GM06990 (cell line): ENCODE measurements around the gene GPX2.

Source experiments
- DNase-seq: peaks from one replicate; pipeline ENCODE4 v3.0.0-alpha.2; 2011; ENCODE audit not compliant: insufficient read length; ENCODE audit errors: extremely low read depth
- H3K27me3 ChIP-seq: replicated peaks from 2 replicates; pipeline ENCODE4 v1.6.0; 2011; ENCODE audit warnings: low read length; ENCODE audit not compliant: control insufficient read depth, insufficient read depth
- H3K36me3 ChIP-seq: 2 replicates; pipeline ENCODE4 v1.5.1; 2011; ENCODE audit warnings: low read length; ENCODE audit not compliant: control insufficient read depth, insufficient read depth
- H3K4me3 ChIP-seq: replicated peaks from 2 replicates; pipeline ENCODE4 v1.5.1; 2011; ENCODE audit warnings: low read depth, mild to moderate bottlenecking, control low read depth, low read length
- CTCF ChIP-seq: IDR thresholded peaks from 2 replicates; pipeline ENCODE4 v1.5.1; 2011; ENCODE audit warnings: low read length, control low read depth, mild to moderate bottlenecking, inconsistent platforms; ENCODE audit not compliant: insufficient read depth, poor library complexity, severe bottlenecking

GPX2 gene

DNA sequence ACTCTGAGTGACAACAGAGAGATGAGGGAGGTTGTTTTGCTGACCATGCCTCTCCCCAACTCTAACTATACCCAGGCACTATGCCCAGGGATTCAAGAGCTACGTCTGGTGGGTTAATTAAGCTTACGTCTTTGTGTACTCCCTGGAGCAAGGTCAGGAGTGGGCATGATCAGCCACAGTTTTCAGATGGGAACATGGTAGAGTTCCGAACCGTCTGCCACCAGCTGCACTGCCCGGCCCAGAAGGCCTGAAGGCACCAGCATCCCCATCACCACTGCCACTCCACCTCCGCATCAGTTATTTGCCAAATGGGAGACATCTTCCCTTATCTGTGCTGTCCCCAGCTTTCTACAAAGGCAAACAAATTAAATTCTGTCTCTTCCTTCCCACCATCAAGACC, 11.1 kb upstream of the GPX2 start:
- no peaks in the 10 kb centered on the region for H3K27me3 ChIP-seq
- no peak for DNase-seq
- H3K4me3 ChIP-seq: no peak overlapping the region
- no peaks in the 10 kb centered on the region; the same call in 1 of the 2 replicates for H3K36me3 ChIP-seq
- no peak for TF ChIP-seq CTCF

- H3K36me3 ChIP-seq: no peaks in the 10 kb centered on the region; the same call in 1 of the 2 replicates
- H3K27me3 ChIP-seq: no peaks in the 10 kb centered on the region
- no peak for DNase-seq
- H3K4me3 ChIP-seq: no peak overlapping the region
- no peak for TF ChIP-seq CTCF
Observed at GRCh38 chr14:64953310-64953654, 10.7 kb upstream of the GPX2 start.

DNA sequence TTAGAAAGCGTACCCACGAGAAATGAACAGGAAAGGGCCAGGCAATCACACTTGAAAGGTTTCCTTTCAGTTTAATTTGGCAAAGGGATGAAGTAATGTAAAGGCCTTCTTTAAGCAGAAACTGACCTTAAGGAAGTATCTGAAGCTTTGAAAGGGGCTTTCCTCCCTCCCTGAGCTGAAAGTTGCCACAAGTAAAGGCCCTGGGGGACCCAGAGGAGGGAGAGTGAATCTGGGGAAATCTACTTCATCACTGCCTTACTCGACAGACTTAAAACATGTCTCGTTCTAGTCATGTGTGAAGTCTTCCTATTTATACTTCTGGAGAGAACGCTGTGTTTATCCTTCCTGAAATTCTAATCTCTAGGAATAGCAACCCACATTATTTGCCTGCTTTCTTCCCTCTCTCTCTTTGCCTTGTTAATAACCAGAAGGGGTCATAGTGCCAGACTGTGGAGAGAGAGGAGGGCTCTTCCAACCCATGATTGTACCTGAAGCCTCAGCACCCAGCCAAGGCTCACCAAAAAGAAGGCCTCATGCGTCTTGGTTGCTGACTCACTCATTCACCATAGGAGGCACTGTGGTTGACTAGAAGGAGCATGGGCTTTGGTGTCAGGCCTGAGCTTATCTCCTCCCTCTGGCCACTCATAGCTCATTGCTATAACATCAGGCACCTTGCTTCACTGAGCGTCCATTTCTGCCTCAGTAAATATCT, 10.2 kb upstream of the GPX2 start:
- TF ChIP-seq CTCF: peak; percentile 44
- H3K27me3 ChIP-seq: no peaks in the 10 kb centered on the region
- peak; percentile 26 for DNase-seq
- no peaks in the 10 kb centered on the region; the same call in 1 of the 2 replicates for H3K36me3 ChIP-seq
- no peak overlapping the region for H3K4me3 ChIP-seq

GRCh38 chr14:64951724-64952123, 9.2 kb upstream of the GPX2 start:
- H3K36me3 ChIP-seq: no peaks in the 10 kb centered on the region; the same call in 1 of the 2 replicates

GRCh38 chr14:64951291-64951690, 8.7 kb upstream of the GPX2 start:
- Histone ChIP-seq H3K36me3 (no peaks in the 10 kb centered on the region; the same call in 1 of the 2 replicates), H3K4me3 (no peak overlapping the region), H3K27me3 (no peaks in the 10 kb centered on the region)
- no peak for TF ChIP-seq CTCF
- DNase-seq: no peak

More at GRCh38 chr14:64951724-64952123, 9.2 kb upstream of the GPX2 start:
- TF ChIP-seq CTCF: no peak
- H3K4me3 ChIP-seq: no peak overlapping the region
- H3K27me3 ChIP-seq: no peaks in the 10 kb centered on the region
- no peak for DNase-seq

DNA sequence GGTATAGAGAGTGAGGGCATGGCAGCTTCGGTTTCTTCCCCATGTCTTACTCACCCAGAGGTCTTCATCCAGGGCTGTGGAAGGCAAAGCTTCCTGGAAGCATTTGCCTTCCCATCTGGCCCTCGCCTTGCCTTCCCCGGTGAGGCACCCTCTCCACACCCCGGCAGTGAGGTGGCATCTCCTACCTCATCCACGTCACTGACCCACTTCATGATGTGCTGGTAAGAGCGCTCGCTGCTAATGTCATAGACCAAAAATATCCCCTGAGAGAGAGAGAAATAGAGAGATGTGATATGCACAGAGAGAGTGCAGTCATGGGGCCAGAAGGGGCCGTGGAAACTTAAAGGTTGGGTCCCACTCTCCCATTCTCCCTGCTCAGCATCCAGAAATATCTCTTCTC, 8.3 kb upstream of the GPX2 start:
- TF ChIP-seq CTCF: no peak
- no peak for DNase-seq
- H3K36me3 ChIP-seq: no peaks in the 10 kb centered on the region; the same call in 1 of the 2 replicates
- H3K4me3 ChIP-seq: no peak overlapping the region
- no peaks in the 10 kb centered on the region for H3K27me3 ChIP-seq
